Thoracic aorta (tissue), 2 donors: ENCODE measurements around the gene C6orf136. TPM values are rescaled to one million over a fixed set of nuclear protein-coding genes. Genes with fewer than 3 reads are reported as not detected.

Experiments used
- total RNA-seq, 2 donors: library from RNA; depleted of rRNA; stranded (reverse); fragments of >200 nt; gene quantifications; one replicate each; pipeline versions ENCODE4 v1.1.0 to v1.2.3, GENCODE V29; 2016

Gene C6orf136
- total RNA-seq, 2 donors from 2014 or later, result 17.1 to 30.3 TPM

Other genes with a start within 250 kb of the C6orf136 start
- gene HLA-E, start 157.6 kb upstream of the C6orf136 start, total RNA-seq, result 100 to 1,000 TPM; 507 to 602 TPM
- gene GNL1, start 90.6 kb upstream of the C6orf136 start, total RNA-seq, result 10 to 100 TPM; 32.9 to 39.0 TPM
- 10 to 100 TPM in 1 of 2 donors, 1 to 10 TPM in 1; 4.2 to 10.4 TPM for gene PRR3, start 89.8 kb upstream of the C6orf136 start, total RNA-seq
- gene ABCF1, start 75.7 kb upstream of the C6orf136 start, total RNA-seq, result 10 to 100 TPM; 24.2 to 52.1 TPM
- 10 to 100 TPM; 28.7 to 43.1 TPM for gene PPP1R10, start 29.9 kb upstream of the C6orf136 start, total RNA-seq
- gene MRPS18B, start 29.3 kb upstream of the C6orf136 start, total RNA-seq, result 10 to 100 TPM; 23.6 to 27.3 TPM
- 10 to 100 TPM in 1 of 2 donors, 1 to 10 TPM in 1; 4.1 to 12.2 TPM for gene ATAT1, start 20.3 kb upstream of the C6orf136 start, total RNA-seq
- 10 to 100 TPM; 27.4 to 55.2 TPM for gene DHX16, start 25.9 kb downstream of the C6orf136 start, total RNA-seq
- gene PPP1R18, start 39.5 kb downstream of the C6orf136 start, total RNA-seq, result 10 to 100 TPM; 65.7 to 88.2 TPM
- 10 to 100 TPM in 1 of 2 donors, 1 to 10 TPM in 1; 2.3 to 17.1 TPM for gene NRM, start 43.9 kb downstream of the C6orf136 start, total RNA-seq
- gene MDC1, start 70.1 kb downstream of the C6orf136 start, total RNA-seq, result 10 to 100 TPM; 16.6 to 22.6 TPM
- gene TUBB, start 73.2 kb downstream of the C6orf136 start, total RNA-seq, result 100 to 1,000 TPM; 172 to 243 TPM
- 100 to 1,000 TPM; 135 to 177 TPM for gene FLOT1, start 95.6 kb downstream of the C6orf136 start, total RNA-seq
- gene IER3, start 97.4 kb downstream of the C6orf136 start, total RNA-seq, result 10 to 100 TPM; 43.5 to 43.8 TPM
- 10 to 100 TPM; 22.1 to 23.8 TPM for gene DDR1, start 237.4 kb downstream of the C6orf136 start, total RNA-seq